GM19043 (cell line): ENCODE data around the gene MRPS6.

Source experiments
- ATAC-seq: cut with Tn5 transposase; IDR thresholded peaks from one replicate; pipeline ENCODE4 v1.9.1; 2021; ENCODE audit warnings: low read depth; ENCODE audit not compliant: unreplicated experiment

Gene MRPS6

DNA sequence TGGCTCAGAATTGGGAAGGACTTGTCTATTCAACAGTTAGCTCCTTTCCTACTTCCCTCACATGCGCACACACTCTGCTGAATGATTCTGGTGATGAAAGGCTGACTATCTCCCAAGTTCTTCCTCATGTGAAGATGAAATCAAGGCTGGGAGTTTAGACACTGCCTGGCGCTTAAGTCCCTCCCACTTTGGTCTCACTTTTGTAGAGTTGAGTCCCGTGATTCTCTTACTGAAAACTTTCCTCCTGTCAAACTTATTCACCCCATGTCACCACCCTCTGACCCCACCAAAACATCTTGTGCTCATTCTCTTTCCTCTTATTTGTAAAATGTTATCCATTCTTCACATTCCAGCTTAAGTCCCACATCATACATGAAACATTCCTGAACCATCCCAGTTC lies 8.4 kb upstream of the MRPS6 start:
- no peak for ATAC-seq

DNA sequence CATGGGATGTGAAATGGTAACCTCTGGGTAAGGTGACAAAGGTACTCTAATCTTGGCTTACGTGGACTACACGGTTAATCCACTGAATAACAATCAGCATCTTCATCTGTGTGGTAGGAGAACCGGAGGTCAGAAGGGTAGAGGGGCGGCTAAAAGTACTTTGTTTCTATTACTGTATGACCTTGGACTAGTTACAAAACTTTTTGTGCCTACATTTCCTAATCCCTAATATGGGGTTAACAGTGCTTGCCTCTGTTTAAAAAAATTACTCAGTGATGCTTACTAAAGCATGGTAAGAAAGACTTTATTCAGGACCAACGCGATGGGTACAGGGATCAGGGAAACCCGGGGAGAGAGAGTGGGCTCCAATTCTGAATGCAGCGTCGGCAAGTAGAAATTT lies 1.7 kb upstream of the MRPS6 start:
- no peak for ATAC-seq

DNA sequence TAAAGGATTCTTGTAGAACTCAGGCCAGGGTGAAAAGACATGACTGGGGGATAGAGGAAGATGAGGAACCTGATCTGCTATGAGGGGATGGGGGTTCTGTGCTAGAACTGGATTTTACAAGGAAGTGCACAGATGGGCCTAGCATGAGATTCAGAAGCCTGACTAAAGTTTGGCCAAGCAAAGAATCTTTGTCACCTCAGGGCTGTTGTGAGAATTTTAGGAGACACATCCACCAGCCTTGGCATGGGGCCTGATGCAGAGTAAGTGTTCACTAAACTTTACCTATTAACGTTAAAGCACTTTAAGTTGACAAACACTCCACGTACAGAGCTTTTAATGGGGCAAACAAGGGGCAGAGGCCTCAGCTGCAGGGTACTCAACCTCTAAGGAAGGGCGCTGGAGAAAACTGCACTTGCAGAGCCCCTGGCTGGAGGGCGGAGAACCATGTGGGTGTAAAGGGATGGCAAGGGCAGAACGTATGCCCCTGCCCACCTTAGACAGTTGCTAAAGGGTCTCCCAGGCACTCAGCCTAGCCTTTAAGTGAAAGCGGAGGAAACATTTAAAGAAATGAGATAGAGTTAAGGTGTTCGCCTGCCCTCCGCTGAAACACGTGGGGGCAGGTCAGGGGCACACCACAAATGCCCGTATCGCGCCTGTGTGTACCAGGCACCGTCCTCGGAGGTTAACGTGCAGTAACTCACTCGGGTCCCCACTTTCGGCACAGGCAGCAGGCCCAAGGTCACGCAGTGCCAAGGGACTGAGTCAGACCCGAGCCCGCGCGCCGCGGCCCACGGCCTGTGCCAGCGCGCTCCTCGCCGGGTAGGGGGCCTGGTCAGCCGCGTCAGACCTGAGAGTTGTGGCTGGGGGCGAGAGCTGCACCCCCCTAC lies 990 bp upstream of the MRPS6 start:
- ATAC-seq, result peak; percentile 6

DNA sequence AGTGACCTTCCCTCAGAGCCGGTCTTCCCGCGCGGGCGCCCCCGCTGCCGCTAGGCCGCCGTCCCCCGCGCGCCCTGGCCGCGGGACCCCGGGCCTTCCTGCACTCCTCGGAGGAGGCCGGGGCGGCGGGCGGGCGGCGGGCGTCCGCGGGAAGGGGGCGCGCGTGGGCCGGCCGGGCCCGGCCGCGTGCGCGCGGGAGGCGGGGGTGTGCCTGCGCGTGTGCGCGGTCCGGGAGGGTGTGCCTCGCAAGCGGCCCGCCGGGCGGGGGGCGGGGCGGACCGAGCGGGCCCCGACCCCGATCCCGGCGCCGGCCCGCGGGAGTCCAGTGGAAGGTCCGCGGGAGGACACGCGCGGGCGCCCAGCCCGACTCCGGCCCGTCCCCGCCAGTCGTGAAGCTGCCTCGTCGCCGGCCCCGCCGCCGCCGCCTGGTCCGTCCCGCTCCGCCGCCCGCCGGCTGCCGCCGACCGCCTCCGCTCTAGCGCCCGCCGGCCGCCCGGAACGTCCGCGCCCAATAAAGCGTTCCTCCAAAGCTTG lies 438 bp downstream of the MRPS6 start:
- peak; percentile 23 for ATAC-seq

DNA sequence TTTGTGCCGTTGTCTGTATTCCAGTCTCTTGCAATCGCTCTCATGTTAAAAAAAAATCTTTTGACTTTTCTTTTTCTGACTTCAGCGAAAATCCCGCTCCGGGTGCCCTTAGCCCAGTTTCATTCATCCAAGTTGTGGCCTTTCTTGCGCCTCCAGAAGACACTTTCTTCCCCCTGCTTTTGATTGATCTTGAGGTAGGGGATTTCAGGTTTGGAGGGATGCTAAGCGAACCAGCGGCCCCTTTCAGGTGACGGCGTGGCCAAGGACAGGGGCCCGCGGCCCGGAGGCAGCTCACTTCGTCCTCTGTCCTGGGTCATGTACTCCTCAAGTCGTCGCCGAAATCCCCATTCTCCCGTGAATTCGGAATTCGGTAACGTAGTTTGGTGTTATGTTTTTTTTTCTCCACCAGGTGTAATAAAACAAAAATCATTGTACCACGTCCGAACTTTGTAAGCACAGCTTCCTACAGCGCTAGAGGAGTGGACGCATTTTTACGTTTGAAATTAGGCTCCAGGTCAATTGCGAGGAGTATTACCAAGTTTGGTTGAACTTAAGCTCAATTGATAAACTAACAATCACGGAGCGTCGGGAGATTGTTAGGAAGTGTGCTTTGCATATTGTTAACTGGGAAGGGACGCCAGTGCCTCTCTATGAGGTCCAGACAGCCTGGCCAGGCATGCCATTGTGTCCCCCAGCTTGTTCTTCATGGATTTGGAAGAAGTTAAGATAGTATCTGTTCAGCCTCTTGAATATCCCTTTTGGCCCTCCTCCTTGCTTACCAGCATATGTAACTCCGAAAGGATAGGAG lies 1.1 kb downstream of the MRPS6 start:
- ATAC-seq, result no peak

DNA sequence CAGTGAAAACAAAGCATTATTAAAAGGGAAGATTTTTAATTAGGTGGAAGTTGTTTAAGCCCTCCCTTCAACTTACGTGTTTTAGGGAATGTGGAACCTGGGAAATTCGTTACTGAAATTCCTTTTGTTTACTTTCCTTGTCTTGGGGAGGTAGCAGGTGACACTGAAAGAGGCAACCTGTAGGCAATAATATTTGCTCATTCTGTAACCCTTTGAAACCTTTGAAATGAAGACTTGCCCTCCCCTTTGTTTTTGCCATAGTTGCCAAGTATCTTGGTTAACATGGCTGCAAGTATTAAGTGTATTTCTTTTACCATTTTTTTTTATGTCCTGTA lies 1.7 kb downstream of the MRPS6 start:
- no peak for ATAC-seq

DNA sequence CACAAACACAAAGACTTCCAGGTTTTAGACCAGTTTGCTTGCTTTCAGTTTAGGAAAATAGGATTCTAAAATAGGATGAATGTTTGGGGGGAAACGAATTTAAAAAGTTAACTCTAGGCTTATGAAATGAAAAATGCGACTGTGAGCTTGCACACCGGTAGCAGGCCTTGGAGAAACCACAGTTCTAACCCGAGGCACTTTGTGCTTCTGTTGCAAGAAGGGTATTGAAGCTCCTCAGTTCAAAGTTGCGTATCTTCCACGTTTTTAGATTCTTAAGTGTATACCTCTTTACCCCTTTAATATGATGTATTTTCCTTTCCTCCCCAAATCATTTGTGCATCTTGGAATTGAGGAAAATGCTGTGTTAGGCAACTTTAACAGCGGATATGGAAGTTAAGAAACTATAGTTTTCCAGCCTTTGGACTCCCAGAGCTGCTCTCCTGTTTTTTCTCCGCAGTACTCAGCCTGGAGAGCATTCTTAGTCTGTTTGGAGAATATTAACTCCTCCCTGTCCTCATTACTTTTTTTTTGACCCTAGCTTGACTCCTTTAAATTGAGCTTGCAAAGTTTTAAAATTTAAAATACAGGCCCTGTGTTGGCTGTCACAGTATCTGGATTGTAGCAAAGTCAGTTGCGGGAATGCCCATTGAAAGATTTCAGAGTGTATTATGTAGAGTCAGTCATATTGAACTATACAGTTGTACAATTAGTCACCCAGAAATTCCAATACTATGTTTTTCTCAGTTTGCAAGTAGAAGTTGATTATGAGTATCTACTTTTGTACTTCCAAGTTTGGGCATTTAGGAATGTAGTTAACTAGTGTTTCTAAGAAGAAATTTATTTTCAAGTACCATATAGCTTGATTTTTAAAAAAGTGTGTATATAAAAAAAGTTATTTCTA lies 2.6 kb downstream of the MRPS6 start:
- no peak for ATAC-seq

DNA sequence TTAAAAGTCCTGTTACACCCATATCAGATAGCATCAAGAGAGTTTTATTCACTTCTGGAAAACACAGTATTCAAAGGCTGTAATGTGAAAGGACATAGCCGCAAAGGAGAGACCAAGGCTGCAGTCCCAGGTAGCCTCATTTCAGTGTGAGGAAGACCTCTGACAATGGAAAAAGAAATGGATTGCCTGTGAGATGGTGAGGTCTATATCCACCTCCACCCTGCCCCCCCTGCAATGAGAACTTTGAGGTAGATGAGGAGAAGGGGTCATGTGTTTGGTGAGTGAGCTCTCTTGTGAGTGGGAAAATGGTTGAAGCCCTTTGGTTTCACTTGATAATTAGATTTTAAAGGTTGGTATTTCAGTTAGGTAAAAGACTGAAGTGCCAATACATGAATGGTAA lies 3.5 kb downstream of the MRPS6 start:
- ATAC-seq, result no peak

DNA sequence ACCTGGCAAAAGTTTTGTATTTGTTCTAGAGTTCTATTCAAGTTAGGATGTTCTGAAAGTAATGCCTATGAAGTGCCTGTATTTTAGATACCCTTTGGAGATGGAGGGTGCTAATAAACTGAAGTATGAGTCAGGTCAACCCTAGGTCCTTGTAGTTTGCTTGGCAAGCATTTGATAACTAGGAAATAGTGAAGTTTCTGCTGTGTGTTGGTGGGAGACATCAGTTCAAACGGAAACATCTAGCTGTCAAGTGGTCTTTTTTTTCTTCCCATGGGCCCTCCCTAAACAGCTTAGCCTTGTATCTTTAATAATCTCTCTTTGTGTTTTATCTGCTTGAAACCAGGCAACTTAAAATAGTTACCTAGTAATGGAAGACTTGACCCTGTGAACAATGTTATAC lies 4.5 kb downstream of the MRPS6 start:
- ATAC-seq, result no peak

DNA sequence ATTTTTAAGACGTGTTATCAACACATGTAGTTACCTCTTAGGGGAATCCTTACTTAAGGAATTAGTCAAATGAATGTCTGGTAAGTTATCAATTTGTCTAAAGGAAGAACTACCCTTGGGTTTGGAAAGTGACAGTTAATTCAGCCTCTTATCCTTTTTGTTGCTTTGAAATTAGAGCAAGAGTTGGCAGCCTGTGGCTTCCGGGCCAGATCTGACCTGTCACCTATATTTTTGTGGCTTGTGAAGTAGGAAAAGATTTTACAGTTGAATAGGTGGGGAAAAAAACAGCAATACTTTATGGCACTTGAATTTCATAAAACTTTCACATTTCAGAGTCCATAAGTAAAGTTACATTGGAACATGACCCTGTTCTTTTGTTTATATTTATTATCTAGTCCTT lies 5.5 kb downstream of the MRPS6 start:
- ATAC-seq, result no peak

DNA sequence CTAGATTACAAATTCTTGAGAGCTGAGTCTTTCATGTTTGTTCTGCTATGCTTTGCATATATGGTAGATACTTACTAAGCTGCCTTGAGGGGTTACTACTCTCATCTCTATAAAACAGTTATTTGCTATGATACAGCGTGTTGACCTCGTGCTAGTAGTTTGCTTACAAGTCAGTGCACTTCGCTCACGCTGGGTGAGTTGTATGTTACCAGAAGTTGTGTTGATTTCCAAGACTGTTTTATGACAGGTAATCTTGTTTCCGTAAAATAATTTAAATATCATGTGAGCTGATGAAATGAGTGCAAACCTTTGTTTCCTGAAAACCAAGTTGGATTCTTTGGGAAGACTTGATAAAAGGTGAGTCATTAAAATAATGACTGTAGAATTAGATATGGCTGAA lies 7.3 kb downstream of the MRPS6 start:
- no peak for ATAC-seq

DNA sequence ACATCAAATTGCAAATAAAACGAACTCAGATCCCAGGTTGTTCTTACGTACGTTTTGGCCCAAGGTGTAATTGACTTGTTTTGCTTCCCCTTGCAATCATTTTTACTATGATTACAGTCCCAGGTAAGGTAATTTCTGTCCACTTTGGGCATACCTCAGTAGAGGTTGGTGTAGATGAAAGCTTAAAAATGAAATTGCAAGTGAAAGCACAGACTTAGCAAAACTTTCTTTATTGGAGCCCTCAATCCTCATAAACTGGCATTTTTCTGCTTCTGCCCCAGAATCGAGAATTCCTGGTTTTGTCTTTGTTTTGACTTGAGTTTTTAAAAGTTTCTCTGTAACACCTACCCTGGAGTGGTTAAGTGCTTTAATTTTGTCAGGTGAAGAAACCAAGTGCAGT lies 9.4 kb downstream of the MRPS6 start:
- no peak for ATAC-seq

DNA sequence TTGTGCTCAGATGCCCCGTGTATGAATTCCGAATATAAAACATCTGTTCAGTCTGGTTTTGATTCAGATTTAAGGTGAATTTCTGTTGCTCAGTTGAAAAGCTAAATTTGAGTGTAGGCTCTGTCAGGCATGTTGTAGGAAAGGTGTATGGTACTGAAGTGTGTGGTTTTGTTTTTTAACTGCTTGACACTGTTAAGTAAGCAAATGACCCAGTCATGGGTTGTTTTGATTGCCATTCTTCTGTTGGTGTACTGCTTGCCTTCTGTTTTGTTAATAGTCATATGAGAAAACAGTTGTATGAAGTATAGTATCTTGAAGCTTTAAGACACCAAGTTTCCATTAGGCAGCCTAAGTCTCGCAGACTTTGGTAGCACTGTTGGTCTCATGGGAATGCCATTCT lies 10.0 kb downstream of the MRPS6 start:
- no peak for ATAC-seq

DNA sequence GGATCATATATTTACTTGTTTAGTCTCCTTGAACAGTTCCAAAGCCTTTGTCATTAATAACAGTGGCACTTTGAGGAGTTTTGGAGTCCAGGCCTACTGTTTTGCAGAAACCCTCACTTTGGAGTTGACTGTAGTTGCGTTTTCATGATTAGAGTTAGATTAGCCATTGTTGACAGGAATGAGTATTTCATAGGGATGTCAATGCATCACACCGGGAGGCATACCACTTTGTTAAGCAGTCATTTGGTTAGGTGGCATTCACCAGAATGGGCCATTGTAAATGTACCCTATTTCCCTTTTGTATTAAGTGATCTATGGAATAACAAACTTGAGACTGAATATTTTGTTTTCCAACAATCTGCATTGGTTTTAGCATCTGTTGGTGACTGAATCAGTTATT lies 11.8 kb downstream of the MRPS6 start:
- ATAC-seq, result no peak

DNA sequence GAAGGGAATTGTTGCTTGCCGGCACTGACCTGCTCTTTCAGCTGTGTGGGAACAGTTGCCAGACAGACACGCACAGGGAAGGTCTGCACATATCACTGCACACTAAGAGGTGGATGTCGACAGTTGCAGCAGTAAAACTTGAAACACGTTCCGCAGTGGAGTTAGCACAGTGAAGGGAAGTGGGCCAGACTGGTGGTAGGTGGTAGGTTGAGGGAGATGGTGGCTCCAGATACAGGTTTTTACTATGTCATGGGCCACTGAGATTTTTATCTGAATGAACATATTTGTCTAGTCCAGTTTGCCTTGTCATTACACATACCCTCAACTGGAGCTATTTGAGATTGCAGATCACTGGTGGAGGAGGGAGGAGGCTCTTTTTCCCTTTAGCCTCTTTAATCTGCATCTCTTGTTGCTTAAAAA lies 13.5 kb downstream of the MRPS6 start:
- ATAC-seq, result no peak

DNA sequence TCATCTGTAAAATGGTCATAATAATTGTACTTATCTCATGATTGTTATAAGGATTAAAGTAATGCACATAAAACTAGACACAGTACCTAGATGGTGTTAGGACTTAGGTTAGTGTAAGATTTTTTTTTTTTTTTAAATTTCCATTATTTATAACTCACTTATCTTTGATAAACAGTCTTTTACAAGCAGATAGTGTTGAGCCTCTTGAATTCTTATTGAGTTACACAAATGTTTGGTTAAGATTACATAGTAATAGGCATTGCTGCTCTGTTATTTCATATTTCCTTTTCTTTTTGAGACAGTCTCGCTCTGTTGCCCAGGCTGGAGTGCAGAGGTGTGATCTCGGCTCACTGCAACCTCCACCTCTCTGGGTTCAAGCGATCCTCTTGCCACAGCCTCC lies 15.4 kb downstream of the MRPS6 start:
- no peak for ATAC-seq

DNA sequence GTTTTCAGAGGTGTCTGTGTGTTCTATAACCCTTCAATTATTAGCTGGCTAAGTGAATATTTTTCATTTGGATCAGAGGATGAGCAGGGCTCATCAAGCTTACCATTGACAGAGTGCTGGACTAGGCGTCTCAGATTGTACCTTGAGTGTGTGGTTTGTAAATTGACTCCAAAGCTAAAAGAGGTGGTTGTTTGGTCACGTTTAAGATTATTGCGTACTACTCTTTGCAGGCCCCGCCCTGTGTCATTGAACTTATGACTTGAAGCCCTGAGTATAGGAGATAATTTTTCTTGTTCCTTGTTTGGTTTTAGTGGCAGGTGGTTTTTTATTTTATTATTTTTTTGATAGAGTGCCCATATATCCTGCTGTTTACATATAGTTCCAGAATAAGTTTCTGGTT lies 17.7 kb downstream of the MRPS6 start:
- ATAC-seq, result no peak

DNA sequence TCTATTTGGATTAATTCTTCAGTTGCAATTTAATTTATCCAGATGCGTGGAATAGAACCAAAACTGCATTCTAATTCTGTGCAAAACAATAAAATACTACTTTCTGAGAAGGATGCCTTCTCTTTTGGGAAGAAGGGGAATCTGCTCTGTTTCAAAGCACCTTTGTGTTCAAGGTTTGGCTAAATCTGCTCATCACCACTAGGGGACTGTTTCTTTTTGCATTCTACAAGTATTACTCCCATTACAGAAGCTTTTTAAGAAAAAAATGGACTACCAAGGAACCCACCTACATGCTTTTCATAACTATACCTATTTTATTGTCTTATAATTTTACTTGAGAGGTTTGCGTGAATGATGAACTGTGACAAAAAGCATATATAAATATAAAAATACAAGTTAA lies 18.2 kb downstream of the MRPS6 start:
- no peak for ATAC-seq

DNA sequence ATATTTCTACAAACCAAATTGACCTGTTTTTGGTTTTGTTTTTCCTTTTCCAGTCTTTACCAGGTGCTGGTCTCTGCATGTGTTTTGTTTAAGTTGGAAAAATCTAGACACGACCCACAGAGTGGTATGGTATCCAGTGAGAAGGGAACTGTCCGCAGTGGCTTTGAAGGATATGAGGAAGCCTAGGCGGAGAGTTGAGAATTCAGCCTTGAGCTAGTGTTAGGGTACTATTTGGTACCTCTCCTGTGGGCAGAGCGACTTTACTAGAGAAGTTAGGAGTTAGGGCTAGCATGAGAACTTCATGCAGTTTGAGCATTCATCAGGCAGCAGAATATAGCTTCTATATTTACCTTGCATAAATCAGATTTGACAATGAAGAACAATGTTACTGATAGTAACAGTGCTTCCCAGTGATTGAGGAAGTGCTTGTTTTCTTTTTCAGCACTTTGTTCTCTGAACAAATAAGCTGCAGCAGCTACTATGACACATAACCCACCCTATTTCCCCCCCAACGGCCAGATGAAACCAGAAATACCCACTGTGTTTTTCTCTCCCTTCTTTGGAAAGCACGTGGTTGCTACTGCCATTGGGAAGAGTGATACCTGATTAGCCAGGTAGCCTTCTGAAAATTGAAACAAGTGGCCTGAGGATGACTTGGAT lies 19.0 kb downstream of the MRPS6 start:
- no peak for ATAC-seq

DNA sequence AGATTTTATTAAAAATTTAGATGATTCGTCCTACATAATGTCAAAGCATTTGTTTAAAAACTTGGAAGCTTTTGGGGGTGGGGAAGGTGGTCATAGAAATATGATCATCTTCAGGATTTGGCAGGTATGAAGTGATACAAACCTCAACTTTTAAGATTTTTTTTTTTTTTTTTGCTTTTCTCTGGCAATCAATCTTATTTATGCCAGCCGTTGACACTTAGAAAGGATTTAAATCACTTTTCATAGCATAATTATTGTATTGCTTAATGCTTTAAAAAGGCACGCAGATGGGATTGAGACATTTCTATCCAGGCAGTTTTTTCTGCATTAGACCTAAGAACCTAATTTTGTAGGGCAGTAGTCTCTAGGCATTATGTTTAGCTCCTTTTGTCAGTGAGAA lies 19.7 kb downstream of the MRPS6 start:
- ATAC-seq, result no peak
